Adipocyte (in vitro differentiated cells): Measurements from ENCODE around the gene RPS8.
"Not testable (repeated sequence)": the region's sequence is repeated elsewhere in the genome, so short reads cannot be mapped to it uniquely, and the experiment has no call there.

ENCODE experiments used
- DNase-seq: peaks from one replicate; pipeline ENCODE4 v3.0.0-alpha.2; 2015; ENCODE audit warnings: low read depth
- H3K27me3 ChIP-seq: replicated peaks from 2 replicates; pipeline ENCODE4 v1.7.0; 2013; ENCODE audit warnings: mild to moderate bottlenecking, low read length, moderate library complexity; ENCODE audit not compliant: control insufficient read depth, insufficient read depth
- H3K36me3 ChIP-seq: 2 replicates; pipeline ENCODE4 v1.7.0; 2013; ENCODE audit warnings: low read length, mild to moderate bottlenecking, moderate library complexity; ENCODE audit not compliant: control insufficient read depth, insufficient read depth, severe bottlenecking
- H3K4me1 ChIP-seq: 2 replicates; pipeline ENCODE4 v1.7.0; 2013; ENCODE audit warnings: mild to moderate bottlenecking, low read length, moderate library complexity; ENCODE audit not compliant: control insufficient read depth, insufficient read depth
- H3K4me3 ChIP-seq: 2 replicates; pipeline ENCODE4 v1.7.0; 2013; ENCODE audit warnings: mild to moderate bottlenecking, low read length, moderate library complexity
- H3K9ac ChIP-seq: 2 replicates; pipeline ENCODE4 v1.7.0; 2013; ENCODE audit warnings: mild to moderate bottlenecking, low read length, moderate library complexity
- H3K9me3 ChIP-seq: 2 replicates; pipeline ENCODE4 v1.7.0; 2013; ENCODE audit warnings: mild to moderate bottlenecking, low read length, moderate library complexity; ENCODE audit not compliant: control insufficient read depth

RPS8 gene

DNA sequence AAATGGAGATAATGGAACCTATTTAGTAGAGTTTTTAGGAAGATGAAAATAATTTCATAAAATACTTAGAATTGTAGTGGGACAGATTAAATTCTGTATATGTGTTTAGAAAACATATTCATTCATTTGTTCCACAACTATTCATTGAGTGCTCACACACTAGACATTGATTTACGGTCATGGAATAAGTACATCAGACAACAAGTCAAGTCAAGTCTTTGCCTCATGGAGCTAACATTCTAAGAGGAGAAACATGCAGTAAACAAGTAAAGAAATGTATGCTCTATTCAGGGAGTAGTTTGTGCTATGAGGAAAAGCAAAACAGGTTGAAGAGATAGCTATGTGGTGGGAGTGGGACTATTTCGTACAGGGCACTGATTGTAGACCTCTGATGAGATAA is 42.0 kb downstream of the RPS8 start:
- Histone ChIP-seq H3K27me3 (no peaks in the 10 kb centered on the region), H3K9ac (no peak overlapping the region), H3K4me1 (peaks cover 26% of the 10 kb centered on the region), H3K9me3 (no peaks in the 10 kb centered on the region), H3K4me3 (no peak overlapping the region), H3K36me3 (no peaks in the 10 kb centered on the region)
- DNase-seq, result no peak

DNA sequence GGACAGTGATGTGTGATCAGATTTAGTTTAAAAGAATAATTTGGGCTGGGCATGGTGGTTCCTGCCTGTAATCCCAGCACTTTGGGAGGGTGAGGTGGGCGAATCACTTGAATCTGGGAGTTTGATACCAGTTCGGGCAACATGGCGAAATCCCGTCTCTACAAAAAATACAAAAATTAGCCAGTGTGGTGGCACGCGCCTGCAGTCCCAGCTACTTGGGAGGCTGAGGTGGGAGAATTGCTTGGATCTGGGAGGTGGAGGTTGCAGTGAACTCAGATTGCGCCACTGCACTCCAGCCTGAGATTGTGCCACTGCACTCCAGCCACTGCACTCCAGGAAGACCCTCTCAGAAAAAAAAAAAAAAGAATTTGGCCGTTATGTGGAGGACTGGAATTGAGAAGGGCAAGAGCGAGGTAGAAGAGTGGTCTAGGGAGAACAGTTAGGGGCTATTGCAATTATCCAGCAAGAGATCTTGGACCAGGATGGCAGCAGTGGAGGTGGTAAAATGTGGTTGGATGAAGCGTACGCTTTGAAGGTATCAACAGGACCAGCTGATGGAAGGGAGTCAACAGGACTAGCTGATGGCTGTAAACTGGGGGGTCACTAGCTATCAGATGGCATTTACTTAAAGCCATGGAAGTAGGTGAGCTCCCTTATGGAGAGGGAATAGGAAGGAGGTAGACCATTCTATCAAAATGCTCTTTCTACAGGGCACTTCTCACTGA is 42.6 kb downstream of the RPS8 start:
- Histone ChIP-seq H3K36me3 (no peaks in the 10 kb centered on the region), H3K27me3 (no peaks in the 10 kb centered on the region), H3K4me3 (no peak overlapping the region), H3K9me3 (no peaks in the 10 kb centered on the region), H3K4me1 (peaks cover 26% of the 10 kb centered on the region), H3K9ac (no peak overlapping the region)
- no peak for DNase-seq

DNA sequence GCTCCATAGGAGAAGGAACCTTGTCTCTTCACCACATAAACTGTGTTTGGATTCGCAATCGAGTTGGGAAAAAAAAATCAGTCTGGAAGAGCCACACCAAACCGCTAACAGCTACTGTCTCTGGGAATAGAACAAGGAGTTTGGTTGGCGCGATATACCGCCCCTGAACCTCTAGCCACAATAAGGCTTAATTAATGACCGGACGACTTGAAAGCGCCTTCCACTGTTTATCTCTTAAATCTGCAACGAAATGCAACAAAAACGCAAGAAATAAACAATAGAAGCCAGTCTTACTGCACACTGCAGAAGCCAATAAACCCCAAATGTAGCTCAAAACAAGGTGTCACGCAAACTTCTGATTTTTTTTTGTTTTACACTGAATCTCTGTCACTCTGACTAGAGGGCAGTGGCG is 43.9 kb downstream of the RPS8 start:
- DNase-seq, result peak; percentile 75
- Histone ChIP-seq H3K27me3 (no peaks in the 10 kb centered on the region), H3K36me3 (no peaks in the 10 kb centered on the region), H3K4me1 (peaks cover 26% of the 10 kb centered on the region), H3K9ac (peak overlapping the region; percentile 97), H3K9me3 (no peaks in the 10 kb centered on the region), H3K4me3 (peak overlapping the region; percentile 82)

DNA sequence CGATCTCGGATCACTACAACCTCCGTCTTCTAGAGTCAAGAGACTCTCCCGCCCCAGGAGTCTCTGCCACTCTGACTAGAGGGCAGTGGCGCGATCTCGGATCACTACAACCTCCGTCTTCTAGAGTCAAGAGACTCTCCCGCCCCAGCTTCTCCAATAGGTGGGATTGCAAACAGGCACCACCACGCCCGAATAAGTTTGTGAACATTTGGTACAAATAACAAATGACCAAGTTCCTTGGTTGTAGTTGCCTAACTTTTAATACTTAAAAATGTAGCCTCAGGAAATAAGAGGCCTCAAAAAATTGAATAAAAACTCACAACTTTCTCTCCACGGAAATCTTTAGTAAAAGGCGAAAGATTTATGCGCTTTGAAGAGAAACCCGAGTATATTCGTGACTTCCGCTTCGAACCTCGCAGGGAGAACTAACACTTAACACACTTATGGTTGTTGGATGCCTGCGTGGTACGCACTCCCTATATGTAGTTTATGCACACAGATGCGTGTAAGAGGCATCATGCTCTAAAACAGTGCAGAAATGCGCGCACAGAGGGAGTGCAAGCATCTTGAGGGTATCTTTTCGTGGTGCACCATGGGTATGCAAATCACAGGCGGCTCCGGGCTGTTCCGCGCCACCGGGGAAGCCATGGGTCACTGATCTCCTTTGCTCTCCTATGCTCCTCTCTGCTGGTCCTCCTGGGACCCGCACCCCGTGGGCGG is 44.4 kb downstream of the RPS8 start:
- Histone ChIP-seq H3K4me1 (peaks cover 26% of the 10 kb centered on the region), H3K9me3 (no peaks in the 10 kb centered on the region), H3K36me3 (no peaks in the 10 kb centered on the region), H3K9ac (peak overlapping the region; percentile 97), H3K4me3 (peak overlapping the region; percentile 82), H3K27me3 (no peaks in the 10 kb centered on the region)
- peak; percentile 90 for DNase-seq

DNA sequence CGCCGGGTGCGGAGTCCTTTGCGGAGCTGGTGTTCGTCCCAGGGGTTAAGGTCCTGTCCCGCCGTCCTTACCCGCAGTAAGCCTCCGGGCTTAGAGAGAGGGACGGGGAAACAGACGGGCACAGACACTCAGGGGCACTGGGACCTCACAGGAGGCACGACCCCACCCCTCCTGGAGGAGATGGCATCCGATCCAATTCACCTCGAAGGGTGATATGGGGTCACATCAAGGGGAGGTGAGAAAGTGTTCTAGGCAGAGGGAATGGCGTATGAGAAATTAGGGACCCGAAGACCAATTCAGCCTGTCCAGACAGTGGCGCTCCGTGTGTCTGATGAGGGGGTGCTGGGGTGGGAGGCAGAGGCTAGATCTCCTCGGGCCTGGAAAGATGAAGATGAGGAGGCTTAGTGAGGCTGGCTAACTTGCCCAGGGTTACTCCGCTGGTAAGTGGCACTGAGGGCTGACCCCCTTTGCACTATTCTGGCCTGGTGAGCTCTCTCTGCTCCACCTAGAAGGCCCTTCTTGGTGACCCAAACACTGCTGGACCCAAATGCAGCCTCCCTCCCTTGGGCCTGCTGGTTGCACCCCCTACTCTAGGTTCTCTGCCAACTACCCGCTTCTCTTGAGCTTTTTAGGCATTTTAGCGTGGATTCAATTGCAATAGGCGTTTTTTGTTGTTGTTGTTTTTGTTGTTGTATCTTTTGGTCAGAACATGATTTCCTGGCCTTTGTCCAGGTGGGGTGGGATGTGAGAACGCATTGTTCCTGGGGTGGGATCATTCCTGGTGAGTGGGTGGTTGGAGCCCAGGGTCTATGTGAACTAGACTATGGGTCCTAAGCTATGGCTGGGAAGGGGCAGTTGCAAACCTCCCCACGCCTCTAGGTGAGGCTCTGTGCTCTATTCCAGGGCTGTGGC is 45.2 kb downstream of the RPS8 start:
- Histone ChIP-seq H3K4me3 (peak overlapping the region; percentile 82), H3K27me3 (no peaks in the 10 kb centered on the region), H3K9me3 (no peaks in the 10 kb centered on the region), H3K36me3 (no peaks in the 10 kb centered on the region), H3K4me1 (peaks cover 18% of the 10 kb centered on the region), H3K9ac (peak overlapping the region; percentile 97)
- no peak for DNase-seq

DNA sequence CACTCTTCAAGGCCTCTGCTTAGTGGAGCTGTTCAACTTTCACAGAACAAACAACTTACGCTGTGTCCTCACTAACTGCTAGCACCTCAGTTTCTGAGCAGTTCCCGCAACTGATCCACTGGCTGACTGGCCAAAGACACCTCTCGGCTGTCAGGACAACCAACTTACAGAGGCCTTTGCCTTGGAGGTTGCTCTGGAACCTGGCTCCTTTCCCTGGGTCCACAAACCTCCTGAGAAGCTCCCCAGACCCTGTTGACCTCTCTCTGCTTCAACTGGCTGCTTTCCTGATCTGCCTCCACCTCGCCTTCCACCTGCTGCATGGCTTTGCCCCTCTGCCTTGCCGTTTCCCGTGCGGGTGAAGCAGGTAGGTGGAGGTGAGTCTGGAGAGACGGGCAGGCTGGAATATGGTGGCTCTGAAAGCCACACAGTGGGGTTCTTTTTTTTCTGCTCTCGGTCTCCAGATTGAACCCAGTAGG is 45.9 kb downstream of the RPS8 start:
- Histone ChIP-seq H3K4me3 (no peak overlapping the region), H3K27me3 (no peaks in the 10 kb centered on the region), H3K9me3 (no peaks in the 10 kb centered on the region), H3K9ac (no peak overlapping the region), H3K4me1 (peaks cover 16% of the 10 kb centered on the region), H3K36me3 (no peaks in the 10 kb centered on the region)
- no peak for DNase-seq

DNA sequence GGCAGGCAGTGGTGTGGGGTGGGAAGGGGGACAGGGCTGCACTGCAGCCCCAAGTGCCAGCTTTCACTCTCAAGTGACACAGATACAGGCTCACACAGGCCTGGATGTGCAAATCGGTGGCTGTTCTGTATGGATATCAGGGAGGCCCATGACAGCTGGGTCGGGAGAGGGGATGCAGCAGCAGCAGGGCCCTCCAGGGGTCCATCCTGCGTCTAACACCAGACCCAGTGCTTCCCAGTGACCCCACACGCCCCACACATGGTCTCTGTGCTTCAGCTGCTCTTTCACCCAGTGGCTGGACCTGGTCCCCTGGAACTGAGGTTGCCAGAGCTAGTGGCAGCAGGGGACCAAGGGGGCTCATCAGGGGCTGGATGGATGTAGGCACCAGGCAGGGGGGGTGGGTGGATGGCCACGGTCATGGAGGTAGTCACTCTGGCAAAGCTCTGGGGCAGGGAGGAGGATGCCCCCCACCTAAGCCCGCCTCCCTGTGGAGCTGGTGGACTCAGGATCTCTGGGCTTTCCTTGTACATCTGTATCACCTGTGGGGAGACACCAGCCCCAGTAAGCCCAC is 46.9 kb downstream of the RPS8 start:
- no peak overlapping the region for H3K9ac ChIP-seq
- DNase-seq, result no peak
- no peak overlapping the region for H3K4me3 ChIP-seq
- H3K27me3 ChIP-seq, result no peaks in the 10 kb centered on the region
- H3K9me3 ChIP-seq, result no peaks in the 10 kb centered on the region
- peaks cover 19% of the 10 kb centered on the region for H3K4me1 ChIP-seq
- no peaks in the 10 kb centered on the region for H3K36me3 ChIP-seq

DNA sequence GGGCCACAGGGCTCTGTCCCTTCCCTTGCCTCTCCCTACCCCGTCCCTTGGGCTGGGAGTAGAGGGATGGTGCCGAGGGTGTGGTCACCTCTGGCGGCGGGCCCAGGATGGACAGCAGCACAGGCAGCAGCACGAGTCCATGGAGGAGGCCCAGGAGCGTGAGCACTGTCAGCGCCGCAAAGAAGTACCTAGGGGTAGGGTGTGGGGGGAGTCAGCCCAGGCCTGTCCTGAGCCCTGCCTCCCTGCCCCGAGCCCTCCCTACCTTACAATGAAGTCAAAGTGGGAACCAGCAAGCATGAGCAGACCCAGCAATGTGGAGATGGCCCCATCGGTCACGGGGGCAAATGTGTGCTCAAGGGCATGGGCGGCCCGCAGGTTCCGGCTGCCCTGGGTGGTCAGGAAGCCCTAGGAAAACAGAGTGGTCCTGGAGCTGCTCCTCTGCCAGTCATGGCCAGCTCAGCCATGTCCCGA is 47.7 kb downstream of the RPS8 start:
- Histone ChIP-seq H3K4me1 (peaks cover 19% of the 10 kb centered on the region), H3K4me3 (no peak overlapping the region), H3K36me3 (no peaks in the 10 kb centered on the region), H3K9me3 (no peaks in the 10 kb centered on the region), H3K27me3 (no peaks in the 10 kb centered on the region), H3K9ac (no peak overlapping the region)
- DNase-seq, result no peak

DNA sequence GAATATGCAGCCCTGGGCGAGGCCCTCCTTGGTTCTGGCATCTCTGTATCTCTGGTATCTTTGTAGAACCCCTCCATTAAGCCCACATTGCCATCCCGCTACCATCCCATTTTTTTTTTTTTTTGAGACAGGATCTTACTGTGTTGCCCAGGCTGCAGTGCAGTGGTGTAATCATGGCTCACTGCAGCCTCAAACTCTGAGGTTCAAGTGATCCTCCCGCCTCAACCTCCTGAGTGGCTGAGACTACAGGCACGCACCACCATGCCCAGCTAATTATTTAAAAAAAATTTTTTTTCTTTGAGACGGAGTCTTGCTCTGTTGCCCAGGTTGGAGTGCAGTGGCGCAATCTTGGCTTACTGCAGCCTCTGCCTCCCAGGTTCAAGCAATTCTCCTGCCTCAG is 49.1 kb downstream of the RPS8 start:
- H3K9ac ChIP-seq, H3K27me3 ChIP-seq, DNase-seq, H3K36me3 ChIP-seq, H3K9me3 ChIP-seq, H3K4me3 ChIP-seq: not testable (repeated sequence)
- peaks cover 16% of the 10 kb centered on the region for H3K4me1 ChIP-seq

DNA sequence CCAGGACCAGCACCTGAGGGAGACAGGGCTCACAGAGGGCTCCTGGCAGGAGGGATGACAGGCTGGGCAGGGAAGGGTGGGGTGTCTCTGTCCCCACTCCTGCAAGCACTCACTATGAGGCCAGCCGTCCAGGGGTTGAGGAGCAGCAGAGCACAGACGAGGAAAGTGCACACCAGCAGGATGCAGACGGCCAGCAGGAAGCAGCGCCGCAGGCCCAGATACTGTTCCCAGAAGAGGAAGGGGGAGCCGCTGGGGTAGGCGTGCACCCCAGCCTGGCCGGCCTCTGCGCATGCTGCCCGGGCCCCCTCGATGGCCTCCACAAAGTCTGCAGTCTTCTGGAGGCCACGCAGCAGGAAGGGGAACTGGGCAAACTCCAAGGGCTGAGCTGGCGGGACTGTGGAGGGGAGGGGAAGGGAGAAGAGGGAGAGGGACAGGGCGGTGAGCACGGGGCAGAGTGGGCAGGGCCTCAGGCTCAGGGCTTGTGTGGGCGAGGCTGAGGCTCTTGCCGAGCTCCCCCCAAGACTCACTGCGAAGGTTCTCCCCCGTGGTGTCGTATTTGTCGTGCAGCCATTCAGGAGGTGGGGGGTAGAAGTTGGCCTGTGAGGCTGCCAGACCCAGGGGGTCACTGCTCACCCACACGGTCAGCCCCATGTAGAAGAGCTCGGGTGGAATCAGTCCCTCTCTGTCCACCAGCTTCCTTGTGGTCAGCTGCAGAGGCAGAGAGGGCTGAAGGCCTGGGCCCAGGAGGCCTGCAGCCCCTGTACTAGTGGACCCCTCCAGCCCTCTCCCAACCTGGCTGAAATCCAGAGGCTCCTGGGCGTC is 51.2 kb downstream of the RPS8 start:
- no peaks in the 10 kb centered on the region for H3K9me3 ChIP-seq
- DNase-seq, result no peak
- H3K9ac ChIP-seq, result peak overlapping the region; percentile 39

More for the DNA sequence above, 51.2 kb downstream of the RPS8 start:
- Histone ChIP-seq H3K27me3 (no peaks in the 10 kb centered on the region), H3K4me1 (peaks cover 5% of the 10 kb centered on the region), H3K4me3 (no peak overlapping the region), H3K36me3 (no peaks in the 10 kb centered on the region)
